ENCODE results near the gene ZNF410.
A peak's percentile ranks its signal among the peaks of the same experiment; 100 is the strongest.

ZNF410 gene

GRCh38 chr14:73924337-73924736, 37.7 kb downstream of the ZNF410 start:
- TF ChIP-seq CTCF (IDR thresholded peaks at IDR 0.05), result no peak

- TF ChIP-seq CTCF (IDR thresholded peaks at IDR 0.05), result peak; percentile 32
Measured at GRCh38 chr14:73935666-73936065, 49.0 kb downstream of the ZNF410 start.

- TF ChIP-seq CTCF (IDR thresholded peaks at IDR 0.05), result no peak
Measured at GRCh38 chr14:73936548-73936947, 49.9 kb downstream of the ZNF410 start.

GRCh38 chr14:73937012-73937411, 50.4 kb downstream of the ZNF410 start:
- TF ChIP-seq CTCF (IDR thresholded peaks at IDR 0.05), result no peak

- no peak for TF ChIP-seq CTCF (IDR thresholded peaks at IDR 0.05)
Measured at GRCh38 chr14:73942180-73942579, 55.5 kb downstream of the ZNF410 start.

- no peak for TF ChIP-seq CTCF (IDR thresholded peaks at IDR 0.05)
Measured at GRCh38 chr14:73943083-73943482, 56.4 kb downstream of the ZNF410 start.

GRCh38 chr14:73944432-73945158, 57.9 kb downstream of the ZNF410 start:
- no peak for TF ChIP-seq CTCF (IDR thresholded peaks at IDR 0.05)
